ENCODE results near the gene MOB1A.

DNA sequence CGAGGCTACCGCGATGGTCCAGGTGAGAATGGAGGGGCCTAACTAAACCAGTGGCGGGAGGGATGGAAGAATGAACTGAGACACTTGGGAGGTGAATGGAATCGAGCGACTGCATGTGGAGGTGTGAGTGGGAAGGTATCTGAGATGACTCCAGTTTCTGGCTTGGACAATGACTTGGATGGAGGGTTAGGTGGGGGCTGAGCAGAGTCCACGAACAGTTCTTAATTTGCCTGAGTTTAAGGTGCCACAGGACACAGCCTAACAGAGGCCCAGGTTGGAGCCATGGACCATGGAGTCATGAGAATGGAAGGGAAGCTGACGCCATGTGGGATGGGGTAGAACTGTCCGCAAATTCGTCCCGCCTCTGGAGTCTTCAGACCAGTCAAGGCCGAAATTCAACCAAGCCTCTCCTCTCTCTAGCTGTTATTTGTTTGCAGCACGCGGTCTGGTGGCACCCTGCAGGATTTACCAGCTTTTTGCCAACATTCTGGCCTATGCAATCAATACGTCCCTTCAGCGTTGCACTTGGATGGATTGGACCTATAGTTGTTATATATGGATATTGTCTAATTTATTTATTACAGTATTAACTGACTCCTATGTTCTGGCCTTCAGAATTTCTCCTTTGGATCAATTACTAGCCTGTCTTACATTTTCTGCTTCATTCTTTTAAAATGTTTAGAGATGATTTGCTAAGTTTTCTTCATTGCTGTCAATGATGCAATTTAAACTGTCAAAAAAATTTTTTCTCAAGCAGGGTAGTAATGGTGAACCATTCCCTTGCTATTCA lies 30.0 kb downstream of the MOB1A start:
- TF ChIP-seq POLR2A (IDR thresholded peaks at IDR 0.05), result no peak
- TF ChIP-seq, protein P1, sequence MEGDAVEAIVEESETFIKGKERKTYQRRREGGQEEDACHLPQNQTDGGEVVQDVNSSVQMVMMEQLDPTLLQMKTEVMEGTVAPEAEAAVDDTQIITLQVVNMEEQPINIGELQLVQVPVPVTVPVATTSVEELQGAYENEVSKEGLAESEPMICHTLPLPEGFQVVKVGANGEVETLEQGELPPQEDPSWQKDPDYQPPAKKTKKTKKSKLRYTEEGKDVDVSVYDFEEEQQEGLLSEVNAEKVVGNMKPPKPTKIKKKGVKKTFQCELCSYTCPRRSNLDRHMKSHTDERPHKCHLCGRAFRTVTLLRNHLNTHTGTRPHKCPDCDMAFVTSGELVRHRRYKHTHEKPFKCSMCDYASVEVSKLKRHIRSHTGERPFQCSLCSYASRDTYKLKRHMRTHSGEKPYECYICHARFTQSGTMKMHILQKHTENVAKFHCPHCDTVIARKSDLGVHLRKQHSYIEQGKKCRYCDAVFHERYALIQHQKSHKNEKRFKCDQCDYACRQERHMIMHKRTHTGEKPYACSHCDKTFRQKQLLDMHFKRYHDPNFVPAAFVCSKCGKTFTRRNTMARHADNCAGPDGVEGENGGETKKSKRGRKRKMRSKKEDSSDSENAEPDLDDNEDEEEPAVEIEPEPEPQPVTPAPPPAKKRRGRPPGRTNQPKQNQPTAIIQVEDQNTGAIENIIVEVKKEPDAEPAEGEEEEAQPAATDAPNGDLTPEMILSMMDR (IDR thresholded peaks at IDR 0.05), result no peak

All from body of pancreas (tissue), 4 donors.